ENCODE data around the gene WDHD1.

- no peak for TF ChIP-seq CTCF (IDR thresholded peaks at IDR 0.05)
- TF ChIP-seq POLR2A (IDR thresholded peaks at IDR 0.05), result no peak
- TF ChIP-seq EP300 (IDR thresholded peaks at IDR 0.05), result no peak
Observed at GRCh38 chr14:54929556-54929955, 97.3 kb downstream of the WDHD1 start.
